HL-60 (cell line): ENCODE data around the gene SPDYA.

Experiments used
- CTCF ChIP-seq: IDR thresholded peaks from one replicate; pipeline ENCODE4 v1.5.1; 2011; ENCODE audit warnings: low read length, control low read depth, inconsistent platforms; ENCODE audit not compliant: insufficient read depth
- GABPA ChIP-seq: IDR thresholded peaks from 2 replicates; pipeline ENCODE4 v1.6.1; 2012; ENCODE audit warnings: low read depth
- POLR2AphosphoS5 ChIP-seq: IDR thresholded peaks from 2 replicates; pipeline ENCODE4 v1.6.1; 2012; ENCODE audit warnings: low read depth

DNA sequence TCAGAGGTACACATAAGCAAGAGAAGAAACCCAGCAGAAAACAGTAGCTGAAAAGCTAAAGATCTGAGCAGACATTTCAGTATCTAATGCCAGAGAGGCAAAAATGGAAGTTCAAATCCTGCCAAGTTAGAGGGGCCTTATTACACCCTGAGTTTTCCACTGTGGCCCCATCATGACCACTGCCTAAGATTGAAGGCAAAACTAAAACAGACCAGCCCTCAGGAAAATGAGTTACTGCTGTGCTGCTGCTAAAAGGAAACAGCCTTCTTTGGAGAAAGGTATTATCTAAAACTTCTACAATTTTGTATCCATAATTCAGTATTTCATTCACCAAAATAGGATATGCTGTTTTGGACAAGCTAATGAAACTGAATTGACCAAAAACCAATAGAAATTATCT, 42.2 kb upstream of the SPDYA start:
- no peak for TF ChIP-seq CTCF
- no peak for TF ChIP-seq POLR2AphosphoS5
- TF ChIP-seq GABPA: no peak
